Activated CD4-positive, alpha-beta T cell treated with anti-CD3 and anti-CD28 coated beads, Interleukin-2, amount 50 U/mL, for 4 hours (primary cell): ENCODE measurements around the gene UACA.
"Not testable (repeated sequence)": the region's sequence is repeated elsewhere in the genome, so short reads cannot be mapped to it uniquely, and the experiment has no call there.

ENCODE experiments used
- DNase-seq, 2 experiments: peaks; one replicate each; pipeline ENCODE4 v3.0.0-alpha.2; 2020

The UACA gene

GRCh38 chr15:70704166-70704565 is 59.2 kb downstream of the UACA start:
- no peak for DNase-seq

GRCh38 chr15:70703096-70703878 is 60.1 kb downstream of the UACA start:
- no peak for DNase-seq

GRCh38 chr15:70702584-70702983 is 60.8 kb downstream of the UACA start:
- no peak for DNase-seq

- DNase-seq, result no peak
Observed at GRCh38 chr15:70701891-70702568, 61.3 kb downstream of the UACA start.

GRCh38 chr15:70701171-70701570 is 62.2 kb downstream of the UACA start:
- DNase-seq, result no peak

- no peak for DNase-seq
Observed at GRCh38 chr15:70699890-70700289, 63.5 kb downstream of the UACA start.

- DNase-seq, result no peak
Observed at GRCh38 chr15:70698836-70699390, 64.4 kb downstream of the UACA start.

- no peak for DNase-seq
Observed at GRCh38 chr15:70698426-70698825, 64.9 kb downstream of the UACA start.

GRCh38 chr15:70690491-70691276 is 72.7 kb downstream of the UACA start:
- DNase-seq, result no peak

GRCh38 chr15:70690021-70690420 is 73.3 kb downstream of the UACA start:
- no peak for DNase-seq

- DNase-seq, result no peak
Observed at GRCh38 chr15:70687482-70687881, 75.9 kb downstream of the UACA start.

- DNase-seq, result no peak
Observed at GRCh38 chr15:70680817-70681216, 82.5 kb downstream of the UACA start.

- no peak for DNase-seq
Observed at GRCh38 chr15:70679919-70680231, 83.5 kb downstream of the UACA start.

- no peak for DNase-seq
Observed at GRCh38 chr15:70672081-70672480, 91.3 kb downstream of the UACA start.

GRCh38 chr15:70670680-70671079 is 92.7 kb downstream of the UACA start:
- DNase-seq, result no peak

- DNase-seq, result no peak
Observed at GRCh38 chr15:70669966-70670658, 93.2 kb downstream of the UACA start.

- no peak for DNase-seq
Observed at GRCh38 chr15:70669006-70669602, 94.3 kb downstream of the UACA start.

GRCh38 chr15:70665599-70665998 is 97.8 kb downstream of the UACA start:
- no peak for DNase-seq

- DNase-seq, result no peak
Observed at GRCh38 chr15:70664494-70664893, 98.9 kb downstream of the UACA start.

GRCh38 chr15:70663069-70663468 is 100.3 kb downstream of the UACA start:
- DNase-seq, result not testable (repeated sequence)

- DNase-seq, result no peak
Observed at GRCh38 chr15:70659662-70660061, 103.7 kb downstream of the UACA start.

GRCh38 chr15:70658641-70659040 is 104.7 kb downstream of the UACA start:
- DNase-seq, result no peak

- DNase-seq, result no peak
Observed at GRCh38 chr15:70653426-70653825, 109.9 kb downstream of the UACA start.
